ENCODE results near the gene UBE2L6.

DNA sequence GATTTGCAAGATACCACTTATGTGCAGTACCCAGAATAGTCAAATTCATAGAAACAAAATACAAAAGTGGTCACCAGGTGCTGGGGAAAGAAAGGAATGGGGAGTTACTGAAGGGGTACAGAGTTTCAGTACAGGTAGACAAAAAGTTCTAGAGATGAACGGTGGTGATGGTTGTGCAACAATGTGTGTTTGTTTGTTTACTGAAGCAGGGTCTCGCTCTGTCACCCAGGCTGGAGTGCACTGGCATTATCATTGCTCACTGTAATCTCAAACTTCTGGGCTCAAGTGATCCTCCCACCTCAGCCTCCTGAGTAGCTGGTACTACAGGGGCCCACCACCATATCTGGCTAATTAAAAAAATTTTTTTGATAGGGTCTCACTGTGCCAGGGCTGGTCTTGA, 12.1 kb downstream of the UBE2L6 start:
- no peak for TF ChIP-seq POLR2A (IDR thresholded peaks at IDR 0.05)
- TF ChIP-seq, protein P1, sequence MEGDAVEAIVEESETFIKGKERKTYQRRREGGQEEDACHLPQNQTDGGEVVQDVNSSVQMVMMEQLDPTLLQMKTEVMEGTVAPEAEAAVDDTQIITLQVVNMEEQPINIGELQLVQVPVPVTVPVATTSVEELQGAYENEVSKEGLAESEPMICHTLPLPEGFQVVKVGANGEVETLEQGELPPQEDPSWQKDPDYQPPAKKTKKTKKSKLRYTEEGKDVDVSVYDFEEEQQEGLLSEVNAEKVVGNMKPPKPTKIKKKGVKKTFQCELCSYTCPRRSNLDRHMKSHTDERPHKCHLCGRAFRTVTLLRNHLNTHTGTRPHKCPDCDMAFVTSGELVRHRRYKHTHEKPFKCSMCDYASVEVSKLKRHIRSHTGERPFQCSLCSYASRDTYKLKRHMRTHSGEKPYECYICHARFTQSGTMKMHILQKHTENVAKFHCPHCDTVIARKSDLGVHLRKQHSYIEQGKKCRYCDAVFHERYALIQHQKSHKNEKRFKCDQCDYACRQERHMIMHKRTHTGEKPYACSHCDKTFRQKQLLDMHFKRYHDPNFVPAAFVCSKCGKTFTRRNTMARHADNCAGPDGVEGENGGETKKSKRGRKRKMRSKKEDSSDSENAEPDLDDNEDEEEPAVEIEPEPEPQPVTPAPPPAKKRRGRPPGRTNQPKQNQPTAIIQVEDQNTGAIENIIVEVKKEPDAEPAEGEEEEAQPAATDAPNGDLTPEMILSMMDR (IDR thresholded peaks at IDR 0.05), result no peak

Data from uterus (tissue), 2 donors.